ENCODE data around the gene INO80E.

- TF ChIP-seq CTCF (conservative IDR thresholded peaks at IDR 0.05; ENCODE audit: low read depth, low read length): no peak
- no peak for TF ChIP-seq EZH2 (IDR thresholded peaks at IDR 0.05; ENCODE audit: borderline replicate concordance, low read depth, low read length, poor library complexity, severe bottlenecking)
Measured at GRCh38 chr16:29963021-29963743, 32.9 kb upstream of the INO80E start.
